Activated B cell treated with CpG ODN at 0.5 μM for 24 hours (primary cell): ENCODE measurements around the gene MVD. TPM values are rescaled to one million over a fixed set of nuclear protein-coding genes. Genes with fewer than 3 reads are reported as not detected.

Experiments used
- ATAC-seq: fragments of 200-7000 bp; cut with Tn5 transposase; one replicate; pipeline ENCODE4 v1.10.0; 2021; ENCODE audit warnings: low read depth, mild to moderate bottlenecking, moderate library complexity
- CTCF ChIA-PET: fragments of 350-600 bp; sonication (Branson Sonifier 250); formaldehyde crosslinking; loops from one replicate; lab custom pipeline; 2021; ENCODE audit warnings: antibody characterized with exemption; lab: Charles Lee
- POLR2A ChIA-PET: fragments of 350-600 bp; sonication (Branson Sonifier 250); formaldehyde crosslinking; loops from one replicate; lab custom pipeline; 2021; ENCODE audit warnings: antibody characterized with exemption; lab: Charles Lee
- DNase-seq: peaks from one replicate; pipeline ENCODE4 v3.0.0; 2022
- H3K27ac Mint-ChIP-seq: one replicate; pipeline ENCODE4 v1.8.0; 2020; ENCODE audit warnings: mixed read lengths
- H3K27me3 Mint-ChIP-seq: one replicate; pipeline ENCODE4 v1.8.0; 2021; ENCODE audit warnings: mixed read lengths
- H3K36me3 Mint-ChIP-seq: one replicate; pipeline ENCODE4 v1.8.0; 2021; ENCODE audit warnings: low read depth, mixed read lengths
- H3K4me1 Mint-ChIP-seq: one replicate; pipeline ENCODE4 v1.8.0; 2021; ENCODE audit warnings: mixed read lengths
- H3K4me3 Mint-ChIP-seq: one replicate; pipeline ENCODE4 v1.8.0; 2020; ENCODE audit warnings: mild to moderate bottlenecking, mixed read lengths
- H3K9me3 Mint-ChIP-seq: one replicate; pipeline ENCODE4 v1.8.0; 2020; ENCODE audit warnings: mixed read lengths
- CTCF ChIP-seq: fragments of 200-600 bp; IDR thresholded peaks from one replicate; pipeline ENCODE4 v1.8.0; 2022; ENCODE audit warnings: antibody characterized with exemption, mild to moderate bottlenecking
- intact Hi-C: fragments of 100-400 bp; cut with micrococcal nuclease; formaldehyde crosslinking; loops from one replicate; pipeline ENCODE4 v1.15.1; 2024
- total RNA-seq: library from RNA; stranded (reverse); gene quantifications from 2 replicates; pipeline ENCODE4 v1.2.3, GENCODE V29; 2022

Gene MVD
- total RNA-seq, 1 donor from 2014 or later = 140 TPM

GRCh38 chr16:88634141-88634993 is 28.5 kb downstream of the MVD start:
- intact Hi-C loops = loop anchor here (1.0 to 10.0 kb wide), 9 partner anchors 17 to 1250 kb away; partner anchors contain the start of genes CTU2, CYBA, FBXO31 and MVD
- ChIA-PET POLR2A (interaction anchor here (1.0 to 2.3 kb wide), 4 partner anchors 15 to 64 kb away, joined by 3 to 14 read pairs (median 10); partner anchors contain the start of genes MVD and ZC3H18), CTCF (interaction anchor here (1.0 to 1.7 kb wide), 4 partner anchors 10 to 51 kb away, joined by 3 to 6 read pairs (median 4); no protein-coding TSS in a partner anchor)
- no peak for TF ChIP-seq CTCF
- ATAC-seq (peak; percentile 61), DNase-seq (peak; percentile 71)
- no peaks in the 10 kb centered on the region for H3K27me3 Mint-ChIP-seq
- H3K36me3 Mint-ChIP-seq = peaks cover 21% of the 10 kb centered on the region
- peak overlapping the region; percentile 76 for H3K4me3 Mint-ChIP-seq
- peak overlapping the region; percentile 71 for H3K27ac Mint-ChIP-seq
- H3K4me1 Mint-ChIP-seq = peaks cover 52% of the 10 kb centered on the region
- no peaks in the 10 kb centered on the region for H3K9me3 Mint-ChIP-seq

GRCh38 chr16:88633684-88634140 is 29.2 kb downstream of the MVD start:
- Mint-ChIP-seq H3K27me3 (no peaks in the 10 kb centered on the region), H3K4me1 (peaks cover 46% of the 10 kb centered on the region), H3K4me3 (peak overlapping the region; percentile 76), H3K9me3 (no peaks in the 10 kb centered on the region), H3K27ac (peak overlapping the region; percentile 71), H3K36me3 (peaks cover 23% of the 10 kb centered on the region)
- ChIA-PET POLR2A (interaction anchor here (0.5 to 2.3 kb wide), 13 partner anchors 8 to 163 kb away, joined by 3 to 14 read pairs (median 5); partner anchors contain the start of genes CYBA, MVD and ZC3H18), CTCF (interaction anchor here (1.0 to 1.7 kb wide), 5 partner anchors 10 to 104 kb away, joined by 3 to 6 read pairs (median 4); no protein-coding TSS in a partner anchor)
- DNase-seq = peak; percentile 64
- intact Hi-C loops = loop anchor here (1.0 to 10.0 kb wide), 9 partner anchors 18 to 1249 kb away; partner anchors contain the start of genes CTU2, CYBA, FBXO31 and MVD
- no peak for TF ChIP-seq CTCF
- ATAC-seq = peak; percentile 54

GRCh38 chr16:88632587-88632930 is 30.3 kb downstream of the MVD start:
- H3K36me3 Mint-ChIP-seq = peaks cover 31% of the 10 kb centered on the region
- no peak overlapping the region for H3K27ac Mint-ChIP-seq
- no peak for TF ChIP-seq CTCF
- no peaks in the 10 kb centered on the region for H3K9me3 Mint-ChIP-seq
- ATAC-seq = no peak
- ChIA-PET POLR2A (interaction anchor here (1.2 to 2.3 kb wide), 4 partner anchors 9 to 68 kb away, joined by 3 to 14 read pairs (median 6); partner anchors contain the start of gene ZC3H18), CTCF (interaction anchor here (1.3 to 1.7 kb wide), 3 partner anchors 11 to 105 kb away, joined by 3 to 6 read pairs (median 4); no protein-coding TSS in a partner anchor)
- H3K27me3 Mint-ChIP-seq = no peaks in the 10 kb centered on the region
- DNase-seq = no peak
- peaks cover 35% of the 10 kb centered on the region for H3K4me1 Mint-ChIP-seq
- intact Hi-C loops = loop anchor here (10.0 kb wide), 3 partner anchors 152 to 1248 kb away; partner anchors contain the start of genes FBXO31, PIEZO1 and ZNF778
- no peak overlapping the region for H3K4me3 Mint-ChIP-seq

GRCh38 chr16:88631920-88632586 is 30.8 kb downstream of the MVD start:
- ATAC-seq (no peak), DNase-seq (no peak)
- H3K27ac Mint-ChIP-seq = no peak overlapping the region
- H3K4me1 Mint-ChIP-seq = peaks cover 29% of the 10 kb centered on the region
- intact Hi-C loops = loop anchor here (10.0 kb wide), 3 partner anchors 153 to 1247 kb away; partner anchors contain the start of genes FBXO31, PIEZO1 and ZNF778
- no peaks in the 10 kb centered on the region for H3K9me3 Mint-ChIP-seq
- ChIA-PET POLR2A (interaction anchor here (1.3 to 2.3 kb wide), 4 partner anchors 17 to 69 kb away, joined by 3 to 14 read pairs (median 6); partner anchors contain the start of gene ZC3H18), CTCF (interaction anchor here (0.9 to 1.7 kb wide), 2 partner anchors 12 to 22 kb away, joined by 3 to 4 read pairs; no protein-coding TSS in a partner anchor)
- no peak for TF ChIP-seq CTCF
- no peaks in the 10 kb centered on the region for H3K27me3 Mint-ChIP-seq
- no peak overlapping the region for H3K4me3 Mint-ChIP-seq
- peaks cover 36% of the 10 kb centered on the region for H3K36me3 Mint-ChIP-seq
